Measurements from ENCODE around the gene HK1.

GRCh38 chr10:69400936-69401335, 122.6 kb downstream of the HK1 start:
- no peak for TF ChIP-seq CTCF (IDR thresholded peaks at IDR 0.05)
- no peak for TF ChIP-seq POLR2A (IDR thresholded peaks at IDR 0.05)
